DOHH2 (cell line): ENCODE data around the gene GRXCR1.

Experiments used
- H3F3A ChIP-seq: fragments of 200-600 bp; sonication (generic), shearing (Covaris generic); 2 replicates; pipeline ENCODE4 v1.6.0; 2016; ENCODE audit warnings: antibody characterized with exemption, mild to moderate bottlenecking; ENCODE audit not compliant: control insufficient read depth, insufficient read depth
- H3K27ac ChIP-seq: fragments of 200-600 bp; sonication (generic); 2 replicates; pipeline ENCODE4 v1.5.1; 2014; ENCODE audit warnings: low read depth, mild to moderate bottlenecking, low read length, moderate library complexity
- H3K27me3 ChIP-seq: fragments of 200-600 bp; sonication (generic); 2 replicates; pipeline ENCODE4 v1.6.1; 2014; ENCODE audit warnings: mild to moderate bottlenecking, low read length, mixed read lengths; ENCODE audit not compliant: control insufficient read depth
- H3K36me3 ChIP-seq: fragments of 200-600 bp; sonication (generic); 2 replicates; pipeline ENCODE4 v1.6.1; 2014; ENCODE audit warnings: mild to moderate bottlenecking, low read length, moderate library complexity, mixed read lengths; ENCODE audit not compliant: control insufficient read depth
- H3K4me1 ChIP-seq: fragments of 200-600 bp; sonication (generic); 2 replicates; pipeline ENCODE4 v1.6.1; 2014; ENCODE audit warnings: mild to moderate bottlenecking, low read length, mixed read lengths; ENCODE audit not compliant: control insufficient read depth
- H3K4me2 ChIP-seq: fragments of 200-600 bp; sonication (generic); 2 replicates; pipeline ENCODE4 v1.6.0; 2014; ENCODE audit warnings: mild to moderate bottlenecking, low read length, moderate library complexity
- H3K4me3 ChIP-seq: fragments of 200-600 bp; sonication (generic); 2 replicates; pipeline ENCODE4 v1.5.1; 2014; ENCODE audit warnings: mild to moderate bottlenecking, low read length, mixed read lengths
- H3K79me2 ChIP-seq: fragments of 200-600 bp; sonication (generic); 2 replicates; pipeline ENCODE4 v1.6.1; 2014; ENCODE audit warnings: mild to moderate bottlenecking, low read length, mixed read lengths; ENCODE audit not compliant: control insufficient read depth
- H3K9me2 ChIP-seq: fragments of 200-600 bp; sonication (generic); replicated peaks from 2 replicates; pipeline ENCODE4 v1.6.1; 2014; ENCODE audit warnings: mild to moderate bottlenecking, low read length, mixed read lengths; ENCODE audit not compliant: control insufficient read depth
- H3K9me3 ChIP-seq: fragments of 200-600 bp; sonication (generic); 2 replicates; pipeline ENCODE4 v1.6.1; 2014; ENCODE audit warnings: antibody characterized with exemption, low read length, mixed read lengths; ENCODE audit not compliant: control insufficient read depth, insufficient read depth
- H4K20me1 ChIP-seq: fragments of 200-600 bp; sonication (generic); 2 replicates; pipeline ENCODE4 v1.6.0; 2014; ENCODE audit warnings: low read depth, mild to moderate bottlenecking, antibody characterized with exemption, low read length, moderate library complexity; ENCODE audit not compliant: control insufficient read depth, insufficient read depth
- CTCF ChIP-seq: fragments of 200-600 bp; sonication (generic); IDR thresholded peaks from one replicate; pipeline ENCODE4 v1.5.1; 2014; ENCODE audit warnings: antibody characterized with exemption, mild to moderate bottlenecking, low read depth, low read length; ENCODE audit not compliant: poor library complexity, severe bottlenecking
- EZH2phosphoT487 ChIP-seq: fragments of 200-600 bp; sonication (generic); IDR thresholded peaks from 2 replicates; pipeline ENCODE4 v1.6.1; 2017; ENCODE audit warnings: borderline replicate concordance, mild to moderate bottlenecking, antibody characterized with exemption, low read length, moderate library complexity, mixed read lengths

The GRXCR1 gene

GRCh38 chr4:42891644-42892043 is 869 bp upstream of the GRXCR1 start:
- Histone ChIP-seq H3K36me3 (no peaks in the 10 kb centered on the region), H4K20me1 (no peaks in the 10 kb centered on the region), H3K4me2 (no peak overlapping the region), H3K9me2 (no peaks in the 10 kb centered on the region), H3K27me3 (no peaks in the 10 kb centered on the region), H3K4me1 (no peaks in the 10 kb centered on the region), H3K27ac (no peak overlapping the region), H3K9me3 (no peaks in the 10 kb centered on the region), H3F3A (no peaks in the 10 kb centered on the region), H3K79me2 (no peaks in the 10 kb centered on the region), H3K4me3 (no peak overlapping the region)
- TF ChIP-seq CTCF = no peak
- TF ChIP-seq EZH2phosphoT487 = no peak

- no peak overlapping the region for H3K4me3 ChIP-seq
- no peaks in the 10 kb centered on the region for H3K27me3 ChIP-seq
- no peaks in the 10 kb centered on the region for H3F3A ChIP-seq
- no peaks in the 10 kb centered on the region for H4K20me1 ChIP-seq
- no peak overlapping the region for H3K4me2 ChIP-seq
- no peaks in the 10 kb centered on the region for H3K4me1 ChIP-seq
- H3K9me3 ChIP-seq = no peaks in the 10 kb centered on the region
- H3K9me2 ChIP-seq = no peaks in the 10 kb centered on the region
- H3K79me2 ChIP-seq = no peaks in the 10 kb centered on the region
- no peak for TF ChIP-seq CTCF
- no peak for TF ChIP-seq EZH2phosphoT487
- no peaks in the 10 kb centered on the region for H3K36me3 ChIP-seq
- H3K27ac ChIP-seq = no peak overlapping the region
Measured at GRCh38 chr4:42895452-42895851, 2.9 kb downstream of the GRXCR1 start.

- no peaks in the 10 kb centered on the region for H3K9me3 ChIP-seq
- H4K20me1 ChIP-seq = no peaks in the 10 kb centered on the region
- H3K27ac ChIP-seq = no peak overlapping the region
- H3K9me2 ChIP-seq = no peaks in the 10 kb centered on the region
- H3K79me2 ChIP-seq = no peaks in the 10 kb centered on the region
- no peaks in the 10 kb centered on the region for H3K4me1 ChIP-seq
- no peak overlapping the region for H3K4me2 ChIP-seq
- TF ChIP-seq EZH2phosphoT487 (no peak), CTCF (no peak)
- no peaks in the 10 kb centered on the region for H3K27me3 ChIP-seq
- no peaks in the 10 kb centered on the region for H3K36me3 ChIP-seq
- no peaks in the 10 kb centered on the region for H3F3A ChIP-seq
- H3K4me3 ChIP-seq = no peak overlapping the region
Measured at GRCh38 chr4:42904986-42905385, 12.5 kb downstream of the GRXCR1 start.

GRCh38 chr4:42905591-42905990 is 13.1 kb downstream of the GRXCR1 start:
- no peaks in the 10 kb centered on the region for H4K20me1 ChIP-seq
- no peaks in the 10 kb centered on the region for H3K9me2 ChIP-seq
- H3F3A ChIP-seq = no peaks in the 10 kb centered on the region
- no peaks in the 10 kb centered on the region for H3K27me3 ChIP-seq
- H3K79me2 ChIP-seq = no peaks in the 10 kb centered on the region
- no peak overlapping the region for H3K27ac ChIP-seq
- H3K4me2 ChIP-seq = no peak overlapping the region
- H3K36me3 ChIP-seq = no peaks in the 10 kb centered on the region
- H3K4me1 ChIP-seq = no peaks in the 10 kb centered on the region
- TF ChIP-seq EZH2phosphoT487 (no peak), CTCF (no peak)
- no peaks in the 10 kb centered on the region for H3K9me3 ChIP-seq
- no peak overlapping the region for H3K4me3 ChIP-seq
